K562 (cell line): ENCODE data around the gene CCDC137. TPM values are rescaled to one million over a fixed set of nuclear protein-coding genes. Genes with fewer than 3 reads are reported as not detected.

ENCODE experiments used
- AFF4 ChIP-seq: sonication (generic); formaldehyde crosslinking; IDR thresholded peaks from 2 replicates; pipeline ENCODE4 v1.8.0; 2023; ENCODE audit warnings: mild to moderate bottlenecking, missing genetic modification reagents
- DNMT1 ChIP-seq: fragments of 450-650 bp; IDR thresholded peaks from 2 replicates; pipeline ENCODE4 v1.6.1; 2016; ENCODE audit warnings: antibody characterized with exemption, mild to moderate bottlenecking
- EZH2 ChIP-seq: IDR thresholded peaks from 2 replicates; pipeline ENCODE4 v1.6.1; 2012; ENCODE audit warnings: low read depth, mild to moderate bottlenecking, inconsistent platforms, low read length, borderline replicate concordance
- FOXK1 ChIP-seq: sonication (generic); formaldehyde crosslinking; IDR thresholded peaks from 2 replicates; pipeline ENCODE4 v1.8.0; 2022; ENCODE audit warnings: missing genetic modification reagents, mild to moderate bottlenecking, borderline replicate concordance
- MAX ChIP-seq: sonication (generic); formaldehyde crosslinking; IDR thresholded peaks from 2 replicates; pipeline ENCODE4 v1.9.0; 2022; ENCODE audit warnings: mild to moderate bottlenecking, missing genetic modification reagents
- MEF2D ChIP-seq: conservative IDR thresholded peaks from 2 replicates; pipeline ENCODE4 v1.6.1; 2016; ENCODE audit warnings: low read depth, missing genetic modification characterization, missing compliant biosample characterization
- RBBP5 ChIP-seq: fragments of 200-600 bp; sonication (generic); IDR thresholded peaks from 2 replicates; pipeline ENCODE4 v1.6.1; 2012; ENCODE audit warnings: borderline replicate concordance, mild to moderate bottlenecking, low read length, control low read depth, inconsistent platforms; ENCODE audit not compliant: insufficient read depth, poor library complexity, severe bottlenecking
- RBM15 ChIP-seq: fragments of 200-400 bp; formaldehyde crosslinking; IDR thresholded peaks from 2 replicates; pipeline ENCODE4 v1.6.1; 2018; ENCODE audit warnings: mild to moderate bottlenecking, low read length, moderate library complexity; ENCODE audit not compliant: insufficient read depth
- RBM22 ChIP-seq: fragments of 200-400 bp; formaldehyde crosslinking; IDR thresholded peaks from 2 replicates; pipeline ENCODE4 v1.6.1; 2018; ENCODE audit warnings: low read length, low read depth; ENCODE audit not compliant: poor library complexity, severe bottlenecking
- SMARCE1 ChIP-seq: fragments of 450-650 bp; IDR thresholded peaks from 2 replicates; pipeline ENCODE4 v1.7.1; 2016; ENCODE audit warnings: mild to moderate bottlenecking
- SPI1 ChIP-seq: IDR thresholded peaks from 2 replicates; pipeline ENCODE4 v1.6.1; 2011; ENCODE audit warnings: low read depth, low read length, control low read depth, borderline replicate concordance
- THAP12 ChIP-seq: fragments of 250-450 bp; sonication (Bioruptor Pico); IDR thresholded peaks from 2 replicates; pipeline ENCODE4 v1.9.0; 2021; ENCODE audit warnings: mild to moderate bottlenecking, inconsistent platforms
- ZBTB33 ChIP-seq: sonication (generic); formaldehyde crosslinking; IDR thresholded peaks from 2 replicates; pipeline ENCODE4 v1.8.1; 2023; ENCODE audit warnings: mild to moderate bottlenecking, missing genetic modification reagents
- ZEB2 ChIP-seq: fragments of 450-650 bp; IDR thresholded peaks from 2 replicates; pipeline ENCODE4 v1.6.1; 2016
- ZNF316 ChIP-seq: fragments of 450-650 bp; IDR thresholded peaks from 2 replicates; pipeline ENCODE4 v1.6.1; 2016
- ZNF696 ChIP-seq: fragments of 250-450 bp; sonication (Bioruptor Pico); conservative IDR thresholded peaks from 2 replicates; pipeline ENCODE4 v1.4.0; 2020; ENCODE audit warnings: mild to moderate bottlenecking, moderate library complexity
- ZSCAN32 ChIP-seq: fragments of 450-650 bp; formaldehyde crosslinking; IDR thresholded peaks from 2 replicates; pipeline ENCODE4 v1.4.0; 2020; ENCODE audit warnings: mild to moderate bottlenecking, moderate library complexity
- polyA plus RNA-seq, 8 experiments: library from polyadenylated mRNA; depleted of rRNA in 4 of 8; stranded (reverse) in 5 of 8; unstranded in 3 of 8; fragments of >200 nt; fragmentation: Nextera tagmentation in 2 of 8; fragmentation: Illumina TruSeq in 1 of 8; extraction: Ambion mirVana in 2 of 8; extraction: Trizol in 1 of 8; gene quantifications; 2 replicates each; pipeline versions ENCODE4 v1.2.1 to v1.2.3, GENCODE V29; 2011 to 2014; ENCODE audit warnings: inconsistent platforms in 1 of 8, missing spikeins in 1 of 8
- total RNA-seq, 7 experiments: library from RNA; depleted of rRNA in 6 of 7; stranded (reverse); fragments of >200 nt in 6 of 7; fragmentation: Illumina TruSeq in 2 of 7; extraction: Trizol in 2 of 7; gene quantifications; 2 replicates each; pipeline versions ENCODE4 v1.2.1 to v1.2.3, GENCODE V29; 2011 to 2021; ENCODE audit warnings: low replicate concordance in 1 of 7
- TF ChIP-seq, protein P1 (sequence below): sonication (generic); formaldehyde crosslinking; IDR thresholded peaks from 2 replicates; pipeline ENCODE4 v1.4.0; 2020; ENCODE audit warnings: mild to moderate bottlenecking, missing genetic modification reagents

Gene CCDC137
- total and polyA plus RNA-seq, 9 of the 15 experiments (the other 6 are each of a cell fraction or from before 2014, with no cell fraction given) = 2.3 to 68.1 (median 38.3) TPM

DNA sequence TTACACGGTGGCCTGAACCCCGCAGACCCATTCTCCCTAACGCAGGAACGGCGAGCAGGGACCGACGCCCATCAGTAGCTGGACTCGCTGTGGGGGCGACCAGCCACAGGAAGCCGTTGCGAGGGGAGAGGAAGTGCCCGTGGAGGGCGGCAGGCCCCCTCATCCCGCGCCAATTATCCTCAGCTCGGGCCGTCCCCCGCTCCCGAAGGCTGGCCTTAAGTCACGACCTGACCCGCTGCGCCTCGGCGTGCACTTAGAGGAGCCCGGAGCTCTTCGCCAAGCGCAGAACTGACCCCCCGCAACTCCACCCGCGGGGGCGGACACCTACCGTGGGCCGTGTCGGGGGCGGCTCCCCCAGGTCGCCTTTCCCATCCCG is 16.7 kb downstream of the CCDC137 start (continued):
- TF ChIP-seq, protein P1, sequence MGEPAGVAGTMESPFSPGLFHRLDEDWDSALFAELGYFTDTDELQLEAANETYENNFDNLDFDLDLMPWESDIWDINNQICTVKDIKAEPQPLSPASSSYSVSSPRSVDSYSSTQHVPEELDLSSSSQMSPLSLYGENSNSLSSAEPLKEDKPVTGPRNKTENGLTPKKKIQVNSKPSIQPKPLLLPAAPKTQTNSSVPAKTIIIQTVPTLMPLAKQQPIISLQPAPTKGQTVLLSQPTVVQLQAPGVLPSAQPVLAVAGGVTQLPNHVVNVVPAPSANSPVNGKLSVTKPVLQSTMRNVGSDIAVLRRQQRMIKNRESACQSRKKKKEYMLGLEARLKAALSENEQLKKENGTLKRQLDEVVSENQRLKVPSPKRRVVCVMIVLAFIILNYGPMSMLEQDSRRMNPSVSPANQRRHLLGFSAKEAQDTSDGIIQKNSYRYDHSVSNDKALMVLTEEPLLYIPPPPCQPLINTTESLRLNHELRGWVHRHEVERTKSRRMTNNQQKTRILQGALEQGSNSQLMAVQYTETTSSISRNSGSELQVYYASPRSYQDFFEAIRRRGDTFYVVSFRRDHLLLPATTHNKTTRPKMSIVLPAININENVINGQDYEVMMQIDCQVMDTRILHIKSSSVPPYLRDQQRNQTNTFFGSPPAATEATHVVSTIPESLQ (CRISPR knock-in tag) = peak; percentile 60; the same call in 1 of the 2 replicates
- TF ChIP-seq THAP12 (CRISPR knock-in tag) = peak; percentile 72; the same call in 1 of the 2 replicates
- no peak for TF ChIP-seq DNMT1
- 0 out of 2 replicates have a peak, but pooled peaks have one; percentile 6 for TF ChIP-seq ZBTB33 (CRISPR knock-in tag)
- 0 out of 2 replicates have a peak, but pooled peaks have one; percentile 24 for TF ChIP-seq RBM15
- TF ChIP-seq EZH2 = no peak
- peak; percentile 49; the same call in 1 of the 2 replicates for TF ChIP-seq SPI1
- TF ChIP-seq RBM22 = no peak
- peak; percentile 87; the same call in 1 of the 2 replicates for TF ChIP-seq FOXK1 (CRISPR knock-in tag)
- TF ChIP-seq RBBP5 = peak; percentile 43
- TF ChIP-seq MEF2D (tag) = no peak
- TF ChIP-seq AFF4 = 0 out of 2 replicates have a peak, but pooled peaks have one; percentile 24
- TF ChIP-seq ZNF696 (CRISPR knock-in tag) = no peak
- no peak for TF ChIP-seq ZSCAN32
- TF ChIP-seq ZEB2 = peak; percentile 60; the same call in 1 of the 2 replicates
- TF ChIP-seq ZNF316 = no peak
- TF ChIP-seq SMARCE1 = 0 out of 2 replicates have a peak, but pooled peaks have one; percentile 31
- no peak for TF ChIP-seq MAX
